ENCODE data around the gene TBCA. TPM values are rescaled to one million over a fixed set of nuclear protein-coding genes. Genes with fewer than 3 reads are reported as not detected.

The TBCA gene
- total and polyA plus RNA-seq, 4 donors, result 122 to 248 (median 154) TPM

DNA sequence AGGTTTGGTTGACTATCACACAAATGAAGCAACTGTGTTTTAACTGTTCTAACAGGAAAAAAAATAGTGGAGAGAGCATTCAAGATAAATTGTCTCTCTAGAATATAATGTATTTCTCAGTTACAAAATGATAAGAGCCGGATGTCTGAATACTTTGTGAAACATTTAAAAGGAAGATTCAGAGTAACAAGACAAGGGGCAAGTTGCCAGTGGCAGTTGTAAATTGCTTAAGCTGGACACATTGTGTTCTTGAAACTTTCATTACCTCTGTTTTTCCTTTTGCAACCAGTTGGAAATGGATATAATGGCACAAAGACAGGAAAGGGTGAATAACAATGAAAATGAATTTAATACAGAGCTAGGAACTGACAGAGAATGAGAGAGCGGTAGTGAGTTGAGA is 15.2 kb upstream of the TBCA start:
- Histone ChIP-seq H3K4me3 (no peak overlapping the region), H3K27ac (ENCODE audit: low read depth in 1 of 2, low read length in 1 of 2) (no peak overlapping the region), H3K9me3 (ENCODE audit: control insufficient read depth in 4 of 4, insufficient read depth in 3 of 4, low read length in 3 of 4) (no peaks in the 10 kb centered on the region), H3K9ac (ENCODE audit: insufficient read depth in 1 of 2, low read length in 2 of 2) (no peak overlapping the region), H3K27me3 (ENCODE audit: control insufficient read depth in 3 of 3, insufficient read depth in 3 of 3, low read length in 2 of 3) (peaks cover 0 to 2% (median 0%) of the 10 kb centered on the region in 3 donors), H3K4me1 (ENCODE audit: control insufficient read depth in 5 of 5, insufficient read depth in 5 of 5, low read length in 5 of 5) (no peaks in the 10 kb centered on the region), H3K36me3 (ENCODE audit: control insufficient read depth in 4 of 4, insufficient read depth in 4 of 4, low read length in 4 of 4) (no peaks in the 10 kb centered on the region)
- DNase-seq, result no peak
- ATAC-seq (ENCODE audit: insufficient read depth, low FRiP score), result no peak
- 42 to 61% methylated on average over 2 of the region's 2 CpGs for WGBS, 2 donors
- TF ChIP-seq, protein P1, sequence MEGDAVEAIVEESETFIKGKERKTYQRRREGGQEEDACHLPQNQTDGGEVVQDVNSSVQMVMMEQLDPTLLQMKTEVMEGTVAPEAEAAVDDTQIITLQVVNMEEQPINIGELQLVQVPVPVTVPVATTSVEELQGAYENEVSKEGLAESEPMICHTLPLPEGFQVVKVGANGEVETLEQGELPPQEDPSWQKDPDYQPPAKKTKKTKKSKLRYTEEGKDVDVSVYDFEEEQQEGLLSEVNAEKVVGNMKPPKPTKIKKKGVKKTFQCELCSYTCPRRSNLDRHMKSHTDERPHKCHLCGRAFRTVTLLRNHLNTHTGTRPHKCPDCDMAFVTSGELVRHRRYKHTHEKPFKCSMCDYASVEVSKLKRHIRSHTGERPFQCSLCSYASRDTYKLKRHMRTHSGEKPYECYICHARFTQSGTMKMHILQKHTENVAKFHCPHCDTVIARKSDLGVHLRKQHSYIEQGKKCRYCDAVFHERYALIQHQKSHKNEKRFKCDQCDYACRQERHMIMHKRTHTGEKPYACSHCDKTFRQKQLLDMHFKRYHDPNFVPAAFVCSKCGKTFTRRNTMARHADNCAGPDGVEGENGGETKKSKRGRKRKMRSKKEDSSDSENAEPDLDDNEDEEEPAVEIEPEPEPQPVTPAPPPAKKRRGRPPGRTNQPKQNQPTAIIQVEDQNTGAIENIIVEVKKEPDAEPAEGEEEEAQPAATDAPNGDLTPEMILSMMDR (IDR thresholded peaks at IDR 0.05; ENCODE audit: control extremely low read depth, extremely low read depth), result no peak

DNA sequence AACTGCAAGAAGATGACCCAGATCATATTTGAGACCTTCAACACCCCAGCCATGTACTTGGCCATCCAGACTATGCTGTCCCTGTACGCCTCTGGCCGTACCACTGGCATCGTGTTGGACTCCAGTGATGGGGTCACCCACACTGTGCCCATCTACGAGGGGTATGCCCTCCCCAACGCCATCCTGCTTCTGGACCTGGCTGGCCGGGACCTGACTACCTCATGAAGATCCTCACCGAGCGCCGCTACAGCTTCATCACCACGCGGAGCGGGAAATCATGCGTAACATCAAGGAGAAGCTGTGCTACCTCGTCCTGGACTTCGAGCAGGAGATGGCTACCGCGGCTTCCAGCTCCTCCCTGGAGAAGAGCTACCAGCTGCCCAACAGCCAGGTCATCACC is 9.1 kb upstream of the TBCA start:
- H3K27me3 ChIP-seq (ENCODE audit: control insufficient read depth in 3 of 3, insufficient read depth in 3 of 3, low read length in 2 of 3), result peaks cover 0 to 2% (median 0%) of the 10 kb centered on the region in 3 donors
- no peaks in the 10 kb centered on the region for H3K9me3 ChIP-seq (ENCODE audit: control insufficient read depth in 4 of 4, insufficient read depth in 3 of 4, low read length in 3 of 4)
- TF ChIP-seq, protein P1 (IDR thresholded peaks at IDR 0.05; ENCODE audit: control extremely low read depth, extremely low read depth), result no peak
- no peak overlapping the region for H3K4me3 ChIP-seq
- no peaks in the 10 kb centered on the region for H3K4me1 ChIP-seq (ENCODE audit: control insufficient read depth in 5 of 5, insufficient read depth in 5 of 5, low read length in 5 of 5)
- H3K9ac ChIP-seq (ENCODE audit: insufficient read depth in 1 of 2, low read length in 2 of 2), result no peak overlapping the region
- DNase-seq (no peak), ATAC-seq (ENCODE audit: insufficient read depth, low FRiP score) (no peak)
- H3K36me3 ChIP-seq (ENCODE audit: control insufficient read depth in 4 of 4, insufficient read depth in 4 of 4, low read length in 4 of 4), result no peaks in the 10 kb centered on the region
- H3K27ac ChIP-seq (ENCODE audit: low read depth in 1 of 2, low read length in 1 of 2), result no peak overlapping the region
- WGBS, 2 donors, result 94 to 96% methylated on average over 17 of the region's 17 CpGs

DNA sequence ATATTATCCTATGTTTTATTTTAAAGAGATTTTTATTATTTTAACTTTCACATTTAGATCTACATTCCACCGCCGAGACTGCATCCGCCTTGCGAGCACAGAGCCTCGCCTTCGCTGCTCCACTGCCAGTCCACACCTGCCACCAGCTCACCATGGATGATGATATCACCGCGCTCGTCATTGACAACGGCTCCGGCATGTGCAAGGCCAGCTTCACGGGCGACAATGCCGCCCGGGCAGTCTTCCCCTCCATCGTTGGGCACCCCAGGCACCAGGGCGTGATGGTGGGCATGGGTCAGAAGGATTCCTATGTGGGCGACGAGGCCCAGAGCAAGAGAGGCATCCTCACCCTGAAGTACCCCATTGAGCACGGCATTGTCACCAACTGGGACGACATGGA is 8.6 kb upstream of the TBCA start:
- no peaks in the 10 kb centered on the region for H3K9me3 ChIP-seq (ENCODE audit: control insufficient read depth in 4 of 4, insufficient read depth in 3 of 4, low read length in 3 of 4)
- no peak overlapping the region for H3K27ac ChIP-seq (ENCODE audit: low read depth in 1 of 2, low read length in 1 of 2)
- WGBS, 2 donors, result 94 to 95% methylated on average over 21 of the region's 21 CpGs
- H3K9ac ChIP-seq (ENCODE audit: insufficient read depth in 1 of 2, low read length in 2 of 2), result no peak overlapping the region
- H3K4me3 ChIP-seq, result no peak overlapping the region
- TF ChIP-seq, protein P1 (IDR thresholded peaks at IDR 0.05; ENCODE audit: control extremely low read depth, extremely low read depth), result no peak
- peaks cover 0 to 2% (median 0%) of the 10 kb centered on the region in 3 donors for H3K27me3 ChIP-seq (ENCODE audit: control insufficient read depth in 3 of 3, insufficient read depth in 3 of 3, low read length in 2 of 3)
- H3K4me1 ChIP-seq (ENCODE audit: control insufficient read depth in 5 of 5, insufficient read depth in 5 of 5, low read length in 5 of 5), result no peaks in the 10 kb centered on the region
- DNase-seq (no peak), ATAC-seq (ENCODE audit: insufficient read depth, low FRiP score) (no peak)
- no peaks in the 10 kb centered on the region for H3K36me3 ChIP-seq (ENCODE audit: control insufficient read depth in 4 of 4, insufficient read depth in 4 of 4, low read length in 4 of 4)

DNA sequence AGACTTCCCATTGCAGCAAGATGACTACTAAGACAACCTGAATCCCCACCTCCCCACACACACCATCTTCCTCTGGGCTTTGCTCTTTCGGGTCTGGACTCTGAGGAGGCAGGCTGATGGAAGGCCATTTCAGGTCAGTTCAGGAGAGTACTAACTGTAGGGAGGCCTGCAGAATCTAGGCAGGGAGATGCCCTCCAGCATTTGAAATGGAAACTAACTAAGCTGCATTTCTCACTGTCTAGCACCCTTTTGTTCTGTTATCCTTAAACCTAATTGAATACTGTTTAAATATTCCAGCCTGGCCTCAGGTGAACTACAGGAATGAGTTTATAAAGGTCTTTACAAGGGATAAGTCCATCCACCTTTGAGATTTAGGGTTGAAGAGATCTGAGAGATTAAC is 4.9 kb upstream of the TBCA start:
- no peak for DNase-seq
- Histone ChIP-seq H3K4me3 (no peak overlapping the region), H3K9me3 (ENCODE audit: control insufficient read depth in 4 of 4, insufficient read depth in 3 of 4, low read length in 3 of 4) (no peaks in the 10 kb centered on the region), H3K36me3 (ENCODE audit: control insufficient read depth in 4 of 4, insufficient read depth in 4 of 4, low read length in 4 of 4) (no peaks in the 10 kb centered on the region), H3K27ac (ENCODE audit: low read depth in 1 of 2, low read length in 1 of 2) (no peak overlapping the region), H3K4me1 (ENCODE audit: control insufficient read depth in 5 of 5, insufficient read depth in 5 of 5, low read length in 5 of 5) (peaks cover 0 to 4% (median 0%) of the 10 kb centered on the region in 5 donors), H3K27me3 (ENCODE audit: control insufficient read depth in 3 of 3, insufficient read depth in 3 of 3, low read length in 2 of 3) (no peaks in the 10 kb centered on the region), H3K9ac (ENCODE audit: insufficient read depth in 1 of 2, low read length in 2 of 2) (no peak overlapping the region)
- ATAC-seq (ENCODE audit: insufficient read depth, low FRiP score), result no peak
- TF ChIP-seq, protein P1 (IDR thresholded peaks at IDR 0.05; ENCODE audit: control extremely low read depth, extremely low read depth), result no peak
- 92 to 93% methylated on average over 1 of the region's 1 CpG for WGBS, 2 donors

All from lung (tissue), 12 donors.